Stromal cell of bone marrow (primary cell): ENCODE results near the gene PATL1.
A peak's percentile ranks its signal among the peaks of the same experiment; 100 is the strongest.
"Not testable (repeated sequence)": the region's sequence is repeated elsewhere in the genome, so short reads cannot be mapped to it uniquely, and the experiment has no call there.

Experiments
- DNase-seq: peaks from one replicate; pipeline ENCODE4 v3.0.0-alpha.2; 2012; ENCODE audit warnings: low read depth

The PATL1 gene

GRCh38 chr11:59674291-59674690 is 5.5 kb upstream of the PATL1 start:
- no peak for DNase-seq

- no peak for DNase-seq
These were observed 4.5 kb upstream of the PATL1 start for GRCh38 chr11:59673291-59673690.

GRCh38 chr11:59671471-59671870 is 2.6 kb upstream of the PATL1 start:
- DNase-seq = no peak

GRCh38 chr11:59669611-59670009 is 773 bp upstream of the PATL1 start:
- no peak for DNase-seq

GRCh38 chr11:59668188-59668949 is 468 bp downstream of the PATL1 start:
- DNase-seq = no peak

- no peak for DNase-seq
These were observed 1.0 kb downstream of the PATL1 start for GRCh38 chr11:59667812-59668187.

GRCh38 chr11:59666969-59667368 is 1.9 kb downstream of the PATL1 start:
- DNase-seq = no peak

- no peak for DNase-seq
These were observed 8.2 kb downstream of the PATL1 start for GRCh38 chr11:59660621-59661020.

GRCh38 chr11:59659981-59660380 is 8.9 kb downstream of the PATL1 start:
- no peak for DNase-seq

- no peak for DNase-seq
These were observed 10.8 kb downstream of the PATL1 start for GRCh38 chr11:59658036-59658435.

- DNase-seq = no peak
These were observed 13.9 kb downstream of the PATL1 start for GRCh38 chr11:59654893-59655292.

GRCh38 chr11:59647245-59647980 is 21.4 kb downstream of the PATL1 start:
- no peak for DNase-seq

GRCh38 chr11:59644528-59644927 is 24.3 kb downstream of the PATL1 start:
- DNase-seq = no peak

GRCh38 chr11:59643390-59643789 is 25.4 kb downstream of the PATL1 start:
- no peak for DNase-seq

GRCh38 chr11:59641156-59641555 is 27.7 kb downstream of the PATL1 start:
- DNase-seq = no peak

GRCh38 chr11:59630493-59630892 is 38.3 kb downstream of the PATL1 start:
- DNase-seq = no peak

GRCh38 chr11:59629996-59630395 is 38.8 kb downstream of the PATL1 start:
- DNase-seq = no peak

GRCh38 chr11:59626969-59627368 is 41.9 kb downstream of the PATL1 start:
- DNase-seq = not testable (repeated sequence)

GRCh38 chr11:59625703-59626102 is 43.1 kb downstream of the PATL1 start:
- no peak for DNase-seq

GRCh38 chr11:59617876-59618275 is 51.0 kb downstream of the PATL1 start:
- DNase-seq = no peak

- no peak for DNase-seq
These were observed 52.3 kb downstream of the PATL1 start for GRCh38 chr11:59616396-59616982.

- DNase-seq = peak; percentile 100
These were observed 53.0 kb downstream of the PATL1 start, which contains the start of gene OSBP for GRCh38 chr11:59615637-59616395. OSBP (minus strand) TSS chr11:59615774; CDS start chr11:59615664, 110 bp downstream.
